Peyer's patch (tissue), 4 donors: Measurements from ENCODE around the gene EXD3.

Experiments used
- POLR2A ChIP-seq, 2 donors: fragments of 450-650 bp; IDR thresholded peaks; one replicate each; pipeline ENCODE4 v1.5.1; 2017; ENCODE audit warnings: antibody characterized with exemption in 2 of 2, mild to moderate bottlenecking in 2 of 2, moderate library complexity in 2 of 2
- TF ChIP-seq, protein P1 (sequence below), 6 experiments: fragments of 450-650 bp in 4 of 6; fragments of 200-600 bp in 2 of 6; sonication (generic) in 1 of 6; IDR thresholded peaks; one replicate each; pipeline ENCODE4 v1.5.1; 2017 to 2019; ENCODE audit warnings: antibody characterized with exemption in 6 of 6, mild to moderate bottlenecking in 3 of 6, moderate library complexity in 1 of 6

- no peak for TF ChIP-seq POLR2A (IDR thresholded peaks at IDR 0.05)
- TF ChIP-seq, protein P1, sequence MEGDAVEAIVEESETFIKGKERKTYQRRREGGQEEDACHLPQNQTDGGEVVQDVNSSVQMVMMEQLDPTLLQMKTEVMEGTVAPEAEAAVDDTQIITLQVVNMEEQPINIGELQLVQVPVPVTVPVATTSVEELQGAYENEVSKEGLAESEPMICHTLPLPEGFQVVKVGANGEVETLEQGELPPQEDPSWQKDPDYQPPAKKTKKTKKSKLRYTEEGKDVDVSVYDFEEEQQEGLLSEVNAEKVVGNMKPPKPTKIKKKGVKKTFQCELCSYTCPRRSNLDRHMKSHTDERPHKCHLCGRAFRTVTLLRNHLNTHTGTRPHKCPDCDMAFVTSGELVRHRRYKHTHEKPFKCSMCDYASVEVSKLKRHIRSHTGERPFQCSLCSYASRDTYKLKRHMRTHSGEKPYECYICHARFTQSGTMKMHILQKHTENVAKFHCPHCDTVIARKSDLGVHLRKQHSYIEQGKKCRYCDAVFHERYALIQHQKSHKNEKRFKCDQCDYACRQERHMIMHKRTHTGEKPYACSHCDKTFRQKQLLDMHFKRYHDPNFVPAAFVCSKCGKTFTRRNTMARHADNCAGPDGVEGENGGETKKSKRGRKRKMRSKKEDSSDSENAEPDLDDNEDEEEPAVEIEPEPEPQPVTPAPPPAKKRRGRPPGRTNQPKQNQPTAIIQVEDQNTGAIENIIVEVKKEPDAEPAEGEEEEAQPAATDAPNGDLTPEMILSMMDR (IDR thresholded peaks at IDR 0.05): no peak
These were observed 154.3 kb downstream of the EXD3 start for GRCh38 chr9:137268538-137269201.
